Stimulated activated naive CD8-positive, alpha-beta T cell treated with anti-CD3 and anti-CD28 coated beads, Interleukin-15, Interleukin-2, amounts not matched to agents 100 ng/mL and 50 ng/mL, for 24 hours (primary cell): ENCODE measurements around the gene CD84.
A peak's percentile ranks its signal among the peaks of the same experiment; 100 is the strongest.
"Not testable (repeated sequence)": the region's sequence is repeated elsewhere in the genome, so short reads cannot be mapped to it uniquely, and the experiment has no call there.

Source experiments
- H3K27ac Mint-ChIP-seq: one replicate; pipeline ENCODE4 v1.8.0; 2021; ENCODE audit warnings: mild to moderate bottlenecking, mixed read lengths
- H3K27me3 Mint-ChIP-seq: one replicate; pipeline ENCODE4 v1.8.0; 2021; ENCODE audit warnings: mixed read lengths
- H3K36me3 Mint-ChIP-seq: one replicate; pipeline ENCODE4 v1.8.0; 2021; ENCODE audit warnings: low read depth, mixed read lengths
- H3K4me1 Mint-ChIP-seq: one replicate; pipeline ENCODE4 v1.8.0; 2021; ENCODE audit warnings: low read depth, mixed read lengths
- H3K4me3 Mint-ChIP-seq: one replicate; pipeline ENCODE4 v1.8.0; 2021; ENCODE audit warnings: mild to moderate bottlenecking, mixed read lengths
- H3K9me3 Mint-ChIP-seq: one replicate; pipeline ENCODE4 v1.8.0; 2021; ENCODE audit warnings: mixed read lengths

CD84 gene

GRCh38 chr1:160579216-160579701, at the start of gene CD84:
Gene CD84, minus strand, starts transcription at chr1:160579496. Its CDS starts 59 bp downstream, at chr1:160579437.
- peaks cover 80% of the 10 kb centered on the region for H3K4me1 Mint-ChIP-seq
- peak within 1 kb of the TSS; percentile 99 for H3K27ac Mint-ChIP-seq
- peak within 1 kb of the TSS; percentile 89 for H3K4me3 Mint-ChIP-seq
- H3K27me3 Mint-ChIP-seq: no peaks in the 10 kb centered on the region
- peaks cover 26% of the 10 kb centered on the region for H3K36me3 Mint-ChIP-seq
- H3K9me3 Mint-ChIP-seq: peaks cover 12% of the 10 kb centered on the region

GRCh38 chr1:160628799-160629263, 49.5 kb upstream of the CD84 start:
- Mint-ChIP-seq H3K27ac (peak overlapping the region; percentile 99), H3K27me3 (no peaks in the 10 kb centered on the region), H3K4me3 (peak overlapping the region; percentile 79), H3K36me3 (peaks cover 92% of the 10 kb centered on the region), H3K9me3 (no peaks in the 10 kb centered on the region), H3K4me1 (peaks cover 99% of the 10 kb centered on the region)

- Mint-ChIP-seq H3K36me3 (peaks cover 92% of the 10 kb centered on the region), H3K27ac (peak overlapping the region; percentile 99), H3K4me3 (peak overlapping the region; percentile 79), H3K4me1 (peaks cover 99% of the 10 kb centered on the region)
- H3K27me3 Mint-ChIP-seq, H3K9me3 Mint-ChIP-seq: not testable (repeated sequence)
Measured at GRCh38 chr1:160627677-160628289, 48.5 kb upstream of the CD84 start.

GRCh38 chr1:160626509-160627342, 47.4 kb upstream of the CD84 start:
- peaks cover 94% of the 10 kb centered on the region for H3K36me3 Mint-ChIP-seq
- H3K27ac Mint-ChIP-seq: peak overlapping the region; percentile 99
- no peaks in the 10 kb centered on the region for H3K9me3 Mint-ChIP-seq
- H3K27me3 Mint-ChIP-seq: no peaks in the 10 kb centered on the region
- H3K4me3 Mint-ChIP-seq: peak overlapping the region; percentile 79
- peaks cover 100% of the 10 kb centered on the region for H3K4me1 Mint-ChIP-seq

- Mint-ChIP-seq H3K9me3 (no peaks in the 10 kb centered on the region), H3K36me3 (peaks cover 94% of the 10 kb centered on the region), H3K4me3 (peak overlapping the region; percentile 79), H3K4me1 (peaks cover 100% of the 10 kb centered on the region), H3K27ac (peak overlapping the region; percentile 99), H3K27me3 (no peaks in the 10 kb centered on the region)
Measured at GRCh38 chr1:160625725-160626498, 46.6 kb upstream of the CD84 start.

DNA sequence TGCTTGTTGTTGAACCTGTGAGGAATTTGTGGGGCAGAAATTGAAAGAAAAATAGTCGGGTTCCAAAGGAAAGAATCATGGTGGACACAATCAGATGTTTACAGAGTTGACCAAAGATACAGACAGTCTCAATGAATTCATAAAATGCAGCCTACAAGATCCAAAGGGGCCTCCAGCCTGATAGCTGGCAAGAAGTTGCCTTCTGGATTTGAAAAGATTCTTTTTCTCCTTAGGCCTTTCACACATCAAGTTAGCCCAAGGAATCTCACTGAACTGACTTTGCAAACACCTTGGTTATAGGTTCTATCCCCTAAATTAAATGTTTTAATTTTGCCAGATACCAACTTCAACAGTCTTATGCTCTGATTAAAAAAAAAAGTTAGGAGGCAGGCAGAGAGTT, 46.0 kb upstream of the CD84 start:
- peaks cover 96% of the 10 kb centered on the region for H3K4me1 Mint-ChIP-seq
- H3K36me3 Mint-ChIP-seq: peaks cover 90% of the 10 kb centered on the region
- peak overlapping the region; percentile 79 for H3K4me3 Mint-ChIP-seq

DNA sequence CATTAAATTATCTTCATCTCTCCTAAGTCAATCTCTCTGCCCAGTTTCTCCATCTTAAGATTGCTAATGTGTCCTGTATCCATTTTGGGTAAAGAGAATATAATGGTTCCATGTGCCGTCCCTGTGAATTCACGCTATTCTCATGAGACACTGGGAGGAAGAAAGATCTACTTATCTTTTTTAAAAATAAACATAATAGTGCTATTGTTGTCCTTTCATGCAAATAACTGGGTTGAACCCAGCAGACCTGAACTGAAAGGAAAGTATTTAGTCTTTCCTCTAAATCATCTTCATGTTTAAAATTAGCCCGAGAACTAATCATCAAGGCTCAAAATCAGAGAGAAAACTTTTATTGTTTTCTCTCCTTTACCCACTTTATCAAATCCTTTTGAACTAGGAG, 45.2 kb upstream of the CD84 start:
- peak overlapping the region; percentile 79 for H3K4me3 Mint-ChIP-seq
- no peaks in the 10 kb centered on the region for H3K9me3 Mint-ChIP-seq
- peak overlapping the region; percentile 99 for H3K27ac Mint-ChIP-seq
- H3K36me3 Mint-ChIP-seq: peaks cover 92% of the 10 kb centered on the region
- no peaks in the 10 kb centered on the region for H3K27me3 Mint-ChIP-seq
- peaks cover 95% of the 10 kb centered on the region for H3K4me1 Mint-ChIP-seq

More for the DNA sequence above, 46.0 kb upstream of the CD84 start:
- Mint-ChIP-seq H3K27ac (peak overlapping the region; percentile 99), H3K9me3 (no peaks in the 10 kb centered on the region), H3K27me3 (no peaks in the 10 kb centered on the region)

DNA sequence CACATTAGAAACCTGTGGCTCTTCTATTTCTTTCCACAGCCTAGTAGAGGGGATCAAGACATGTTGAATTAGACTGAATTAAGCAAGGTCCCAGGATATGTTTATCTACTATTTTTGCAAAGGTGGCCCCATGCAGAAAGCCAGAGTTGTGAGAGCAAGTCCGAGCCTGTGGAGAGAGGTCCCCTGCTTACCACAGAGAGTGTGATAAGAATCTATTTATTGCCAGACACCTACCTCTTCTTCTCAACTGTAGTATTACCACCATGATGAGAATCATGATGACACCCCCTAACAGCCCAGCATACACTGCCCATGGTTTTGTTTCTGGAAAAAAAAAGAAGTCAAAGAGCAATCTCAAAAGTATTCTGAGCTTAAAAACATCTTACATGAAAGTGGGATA, 44.6 kb upstream of the CD84 start:
- H3K4me1 Mint-ChIP-seq: peaks cover 95% of the 10 kb centered on the region
- peak overlapping the region; percentile 99 for H3K27ac Mint-ChIP-seq
- H3K27me3 Mint-ChIP-seq: no peaks in the 10 kb centered on the region
- H3K4me3 Mint-ChIP-seq: peak overlapping the region; percentile 79
- no peaks in the 10 kb centered on the region for H3K9me3 Mint-ChIP-seq
- H3K36me3 Mint-ChIP-seq: peaks cover 96% of the 10 kb centered on the region

DNA sequence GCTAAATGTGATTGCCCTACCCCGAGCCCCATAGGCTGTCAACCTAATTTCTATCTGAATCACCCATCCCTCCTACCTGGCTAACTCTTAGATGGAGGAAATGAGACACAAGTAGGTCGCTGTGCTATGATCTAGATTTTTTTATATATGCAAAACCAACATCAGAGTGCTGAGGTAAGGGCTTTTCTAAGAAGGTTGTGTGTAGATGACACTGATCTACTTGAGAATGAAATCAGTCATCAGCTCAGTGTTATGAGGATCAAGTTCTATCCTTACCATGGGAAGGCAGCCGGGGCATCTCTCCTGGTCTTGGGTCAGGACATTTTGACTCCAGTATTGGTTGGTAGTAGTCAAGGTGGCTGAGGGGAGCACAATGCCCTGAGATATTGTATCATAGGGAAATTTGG, 43.9 kb upstream of the CD84 start:
- Mint-ChIP-seq H3K9me3 (no peaks in the 10 kb centered on the region), H3K36me3 (peaks cover 95% of the 10 kb centered on the region), H3K27me3 (no peaks in the 10 kb centered on the region), H3K4me3 (peak overlapping the region; percentile 79), H3K4me1 (peaks cover 91% of the 10 kb centered on the region), H3K27ac (peak overlapping the region; percentile 99)

DNA sequence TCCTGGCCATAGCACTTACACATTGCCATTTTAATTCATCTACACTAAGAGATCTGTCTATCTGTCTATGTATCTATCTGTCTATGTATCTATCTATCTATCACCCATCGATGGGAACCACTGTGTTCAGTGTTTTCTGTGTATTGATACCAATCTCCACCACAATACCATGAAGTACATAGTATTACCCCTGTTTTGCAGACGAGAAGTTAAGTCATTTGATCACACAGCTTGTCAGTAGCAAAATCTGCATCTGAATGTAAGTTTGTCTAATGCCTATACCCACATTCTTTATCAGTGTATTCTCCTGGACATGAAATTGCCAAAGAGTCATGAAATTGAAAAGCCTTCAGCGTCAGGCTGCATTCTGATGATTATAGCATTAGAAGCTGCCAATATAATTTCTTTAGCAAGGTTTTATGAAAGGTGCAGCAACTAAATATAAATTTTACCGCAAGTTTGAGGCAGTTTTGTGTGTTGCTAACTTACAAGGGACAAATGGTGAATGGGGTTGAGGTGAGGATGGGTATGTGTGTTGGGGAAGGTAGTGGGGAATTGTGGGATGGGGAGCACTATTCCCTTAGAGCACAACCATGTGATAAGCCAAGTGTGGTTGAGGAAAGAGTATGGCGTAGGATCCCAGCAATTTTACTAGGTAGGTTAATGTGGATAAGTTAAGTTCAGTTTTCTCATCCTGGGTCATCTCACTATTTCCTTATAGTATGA, 43.4 kb upstream of the CD84 start:
- Mint-ChIP-seq H3K27ac (peak overlapping the region; percentile 99), H3K27me3 (no peaks in the 10 kb centered on the region), H3K4me1 (peaks cover 91% of the 10 kb centered on the region), H3K4me3 (peak overlapping the region; percentile 79), H3K36me3 (peaks cover 95% of the 10 kb centered on the region), H3K9me3 (no peaks in the 10 kb centered on the region)

DNA sequence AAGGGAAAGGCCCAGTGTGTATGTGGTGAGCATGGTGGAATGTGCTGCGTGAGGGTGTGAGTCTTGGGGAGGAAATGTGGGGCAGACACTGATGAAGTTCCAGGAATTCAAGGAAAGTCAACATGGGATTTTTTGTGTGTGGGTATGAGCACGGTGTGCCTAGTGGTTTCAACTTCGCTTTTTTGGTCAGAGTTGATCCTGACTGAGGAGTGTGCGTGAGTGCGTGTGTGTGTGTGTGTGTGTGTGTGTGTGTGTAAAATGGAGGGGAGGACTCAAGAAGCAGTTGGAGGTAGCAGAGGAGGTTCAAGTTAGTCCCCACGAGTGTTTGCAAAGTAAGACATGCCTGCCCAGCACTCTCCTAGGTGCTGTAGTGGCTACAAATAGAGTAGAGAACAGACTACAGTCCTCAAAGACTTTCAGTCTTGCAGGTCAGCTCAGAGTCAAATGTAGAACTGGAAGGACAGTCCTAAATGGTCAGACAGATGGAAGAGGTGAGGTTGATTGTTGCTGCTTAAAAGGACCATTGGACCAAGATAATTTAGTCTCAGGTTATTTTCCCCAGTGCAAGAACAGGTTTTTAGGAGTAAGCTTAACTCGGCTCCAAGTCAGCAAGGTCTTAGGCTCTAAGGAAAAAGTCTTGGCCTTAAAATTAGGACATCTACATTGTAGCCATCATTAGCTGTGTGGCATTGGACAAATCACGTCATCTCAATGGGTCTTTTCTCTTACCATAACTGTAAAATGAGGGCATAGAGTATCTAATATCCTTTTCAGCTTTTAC, 42.5 kb upstream of the CD84 start:
- Mint-ChIP-seq H3K36me3 (peaks cover 95% of the 10 kb centered on the region), H3K9me3 (no peaks in the 10 kb centered on the region), H3K27ac (peak overlapping the region; percentile 99), H3K4me3 (peak overlapping the region; percentile 68), H3K27me3 (no peaks in the 10 kb centered on the region), H3K4me1 (peaks cover 86% of the 10 kb centered on the region)

- H3K9me3 Mint-ChIP-seq: no peaks in the 10 kb centered on the region
- peak overlapping the region; percentile 68 for H3K4me3 Mint-ChIP-seq
- H3K36me3 Mint-ChIP-seq: peaks cover 94% of the 10 kb centered on the region
- H3K27me3 Mint-ChIP-seq: no peaks in the 10 kb centered on the region
- H3K27ac Mint-ChIP-seq: peak overlapping the region; percentile 99
- H3K4me1 Mint-ChIP-seq: peaks cover 79% of the 10 kb centered on the region
Measured at GRCh38 chr1:160620942-160621632, 41.8 kb upstream of the CD84 start.

DNA sequence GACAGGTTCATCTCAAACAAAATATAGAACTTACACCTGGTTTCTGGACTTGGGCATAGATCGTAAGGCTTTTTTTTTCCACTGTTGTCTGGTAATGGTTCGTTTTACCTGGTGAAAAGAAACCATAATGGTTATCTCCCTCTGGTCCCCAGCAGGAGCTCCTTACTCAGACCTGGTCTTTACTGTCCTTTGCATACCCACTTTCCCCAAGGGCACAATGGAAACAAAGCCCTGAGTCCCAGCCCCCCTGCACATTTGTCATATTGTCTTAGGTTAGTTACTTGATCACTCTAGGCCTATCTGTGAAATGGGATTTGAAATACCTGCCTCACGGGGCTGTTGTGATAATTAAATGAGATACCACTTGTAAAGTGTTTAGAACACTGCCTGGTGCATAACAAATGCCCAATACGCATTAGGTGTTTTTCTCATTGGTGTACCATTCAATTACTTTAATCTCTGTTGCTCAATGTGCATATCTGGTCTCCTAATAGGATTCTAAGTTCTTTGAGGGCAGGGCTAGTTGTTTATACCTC, 40.5 kb upstream of the CD84 start:
- Mint-ChIP-seq H3K27me3 (no peaks in the 10 kb centered on the region), H3K9me3 (no peaks in the 10 kb centered on the region), H3K36me3 (peaks cover 91% of the 10 kb centered on the region), H3K4me3 (no peak overlapping the region), H3K27ac (peak overlapping the region; percentile 66), H3K4me1 (peaks cover 66% of the 10 kb centered on the region)
